WI38 (cell line): ENCODE results near the gene LRRC15.

ENCODE experiments used
- H3K4me3 ChIP-seq: 2 replicates; pipeline ENCODE4 v1.5.1; 2011; ENCODE audit warnings: low read depth, mild to moderate bottlenecking, control low read depth, low read length
- CTCF ChIP-seq: IDR thresholded peaks from 2 replicates; pipeline ENCODE4 v1.5.1; 2012; ENCODE audit warnings: low read depth, mild to moderate bottlenecking, control low read depth, low read length

The LRRC15 gene

GRCh38 chr3:194380326-194380725 is 10.8 kb upstream of the LRRC15 start:
- TF ChIP-seq CTCF = no peak
- H3K4me3 ChIP-seq = no peak overlapping the region

- no peak for TF ChIP-seq CTCF
- no peak overlapping the region for H3K4me3 ChIP-seq
Measured at GRCh38 chr3:194379651-194380050, 10.1 kb upstream of the LRRC15 start.

- no peak for TF ChIP-seq CTCF
- no peak overlapping the region for H3K4me3 ChIP-seq
Measured at GRCh38 chr3:194379231-194379630, 9.7 kb upstream of the LRRC15 start.

- no peak for TF ChIP-seq CTCF
- no peak overlapping the region for H3K4me3 ChIP-seq
Measured at GRCh38 chr3:194377708-194378107, 8.2 kb upstream of the LRRC15 start.

GRCh38 chr3:194376241-194376560 is 6.7 kb upstream of the LRRC15 start:
- no peak overlapping the region for H3K4me3 ChIP-seq
- TF ChIP-seq CTCF = no peak

GRCh38 chr3:194375473-194376240 is 6.1 kb upstream of the LRRC15 start:
- no peak for TF ChIP-seq CTCF
- H3K4me3 ChIP-seq = no peak overlapping the region

GRCh38 chr3:194374935-194375334 is 5.4 kb upstream of the LRRC15 start:
- H3K4me3 ChIP-seq = no peak overlapping the region
- no peak for TF ChIP-seq CTCF
